ENCODE data around the gene PPIE.

PPIE gene

DNA sequence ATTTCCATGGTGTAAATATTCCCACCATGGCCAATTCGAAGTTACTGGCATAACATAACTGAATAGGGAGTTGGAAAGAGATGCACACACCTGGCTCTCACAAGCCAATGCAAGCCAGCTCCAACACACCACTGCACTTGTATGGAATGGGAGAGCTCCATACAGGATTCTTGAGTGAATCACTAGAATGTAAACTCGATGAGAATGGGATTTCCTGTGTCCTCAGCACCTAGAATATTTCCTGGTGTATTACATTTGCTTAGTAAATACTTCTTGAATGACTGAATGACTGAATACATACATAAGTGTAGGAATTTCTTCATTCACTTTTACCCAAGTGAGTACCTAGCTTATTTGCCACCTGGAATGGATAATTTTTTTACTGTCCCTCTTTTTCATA, 16.2 kb upstream of the PPIE start:
- TF ChIP-seq CTCF (IDR thresholded peaks at IDR 0.05; ENCODE audit: insufficient read depth, low read length, poor library complexity, severe bottlenecking) = no peak
- no peak for TF ChIP-seq EZH2phosphoT487 (conservative IDR thresholded peaks at IDR 0.05; ENCODE audit: low read length)
- H3K36me3 ChIP-seq (ENCODE audit: low read length) = no peaks in the 10 kb centered on the region
- no peaks in the 10 kb centered on the region for H4K20me1 ChIP-seq (ENCODE audit: low read depth, low read length)
- no peak overlapping the region for H2AFZ ChIP-seq (ENCODE audit: low read depth, low read length, severe bottlenecking)
- H3K79me2 ChIP-seq (ENCODE audit: insufficient read depth, low read length) = no peaks in the 10 kb centered on the region
- H3K27ac ChIP-seq (ENCODE audit: low read depth, low read length) = no peak overlapping the region
- H3F3A ChIP-seq (ENCODE audit: insufficient read depth) = no peaks in the 10 kb centered on the region
- no peak overlapping the region for H3K4me2 ChIP-seq (ENCODE audit: low read depth, low read length, poor library complexity, severe bottlenecking)
- no peaks in the 10 kb centered on the region for H3K9me2 ChIP-seq (replicated peaks; ENCODE audit: insufficient read depth, low read length)
- no peak overlapping the region for H3K9ac ChIP-seq (ENCODE audit: low read length)
- H3K27me3 ChIP-seq (ENCODE audit: low read length) = no peaks in the 10 kb centered on the region
- H3K4me3 ChIP-seq (ENCODE audit: insufficient read depth, low read length, poor library complexity, severe bottlenecking) = no peak overlapping the region
- no peaks in the 10 kb centered on the region for H3K9me3 ChIP-seq (ENCODE audit: insufficient read depth, low read length)

GRCh38 chr1:39726600-39726999, 12.1 kb upstream of the PPIE start:
- no peak overlapping the region for H3K4me3 ChIP-seq (ENCODE audit: insufficient read depth, low read length, poor library complexity, severe bottlenecking)
- H3K27me3 ChIP-seq (ENCODE audit: low read length) = no peaks in the 10 kb centered on the region
- no peak overlapping the region for H3K9ac ChIP-seq (ENCODE audit: low read length)
- H3K36me3 ChIP-seq (ENCODE audit: low read length) = no peaks in the 10 kb centered on the region
- no peak overlapping the region for H3K27ac ChIP-seq (ENCODE audit: low read depth, low read length)
- TF ChIP-seq EZH2phosphoT487 (conservative IDR thresholded peaks at IDR 0.05; ENCODE audit: low read length) (no peak), CTCF (IDR thresholded peaks at IDR 0.05; ENCODE audit: insufficient read depth, low read length, poor library complexity, severe bottlenecking) (no peak)
- H3K9me2 ChIP-seq (replicated peaks; ENCODE audit: insufficient read depth, low read length) = no peaks in the 10 kb centered on the region
- no peak overlapping the region for H3K4me2 ChIP-seq (ENCODE audit: low read depth, low read length, poor library complexity, severe bottlenecking)
- H3K79me2 ChIP-seq (ENCODE audit: insufficient read depth, low read length) = no peaks in the 10 kb centered on the region
- H4K20me1 ChIP-seq (ENCODE audit: low read depth, low read length) = no peaks in the 10 kb centered on the region
- H3K9me3 ChIP-seq (ENCODE audit: insufficient read depth, low read length) = no peaks in the 10 kb centered on the region
- H3F3A ChIP-seq (ENCODE audit: insufficient read depth) = no peaks in the 10 kb centered on the region
- no peak overlapping the region for H2AFZ ChIP-seq (ENCODE audit: low read depth, low read length, severe bottlenecking)

GRCh38 chr1:39727221-39727931, 11.3 kb upstream of the PPIE start:
- Histone ChIP-seq H3K4me2 (ENCODE audit: low read depth, low read length, poor library complexity, severe bottlenecking) (no peak overlapping the region), H3K4me3 (ENCODE audit: insufficient read depth, low read length, poor library complexity, severe bottlenecking) (no peak overlapping the region), H3F3A (ENCODE audit: insufficient read depth) (no peaks in the 10 kb centered on the region), H3K9me2 (replicated peaks; ENCODE audit: insufficient read depth, low read length) (no peaks in the 10 kb centered on the region), H3K36me3 (ENCODE audit: low read length) (no peaks in the 10 kb centered on the region), H3K27me3 (ENCODE audit: low read length) (no peaks in the 10 kb centered on the region), H2AFZ (ENCODE audit: low read depth, low read length, severe bottlenecking) (no peak overlapping the region), H3K9ac (ENCODE audit: low read length) (no peak overlapping the region), H3K79me2 (ENCODE audit: insufficient read depth, low read length) (no peaks in the 10 kb centered on the region), H3K27ac (ENCODE audit: low read depth, low read length) (no peak overlapping the region), H3K9me3 (ENCODE audit: insufficient read depth, low read length) (no peaks in the 10 kb centered on the region), H4K20me1 (ENCODE audit: low read depth, low read length) (no peaks in the 10 kb centered on the region)
- TF ChIP-seq EZH2phosphoT487 (conservative IDR thresholded peaks at IDR 0.05; ENCODE audit: low read length) (no peak), CTCF (IDR thresholded peaks at IDR 0.05; ENCODE audit: insufficient read depth, low read length, poor library complexity, severe bottlenecking) (no peak)
